Non-pigmented ciliary epithelial cell (primary cell): ENCODE data around the gene CTRB1.
"Not testable (repeated sequence)": the region's sequence is repeated elsewhere in the genome, so short reads cannot be mapped to it uniquely, and the experiment has no call there.

Experiments
- DNase-seq: peaks from one replicate; pipeline ENCODE4 v3.0.0-alpha.2; 2010; ENCODE audit warnings: low read depth

CTRB1 gene

GRCh38 chr16:75204410-75204758 is 14.4 kb upstream of the CTRB1 start:
- no peak for DNase-seq

GRCh38 chr16:75204905-75205304 is 13.9 kb upstream of the CTRB1 start:
- not testable (repeated sequence) for DNase-seq

GRCh38 chr16:75205438-75205837 is 13.3 kb upstream of the CTRB1 start:
- DNase-seq: not testable (repeated sequence)

- DNase-seq: not testable (repeated sequence)
Measured at GRCh38 chr16:75205961-75206748, 12.6 kb upstream of the CTRB1 start.

- DNase-seq: no peak
Measured at GRCh38 chr16:75206749-75207451, 11.9 kb upstream of the CTRB1 start, which contains the start of gene CTRB2. Gene CTRB2, minus strand, starts transcription at chr16:75207161. Its CDS starts 20 bp downstream, at chr16:75207141.

- no peak for DNase-seq
Measured at GRCh38 chr16:75207831-75208230, 11.0 kb upstream of the CTRB1 start.

- no peak for DNase-seq
Measured at GRCh38 chr16:75208242-75208825, 10.5 kb upstream of the CTRB1 start.

GRCh38 chr16:75208861-75209505 is 9.8 kb upstream of the CTRB1 start:
- DNase-seq: no peak

- not testable (repeated sequence) for DNase-seq
Measured at GRCh38 chr16:75209514-75209913, 9.3 kb upstream of the CTRB1 start.

- no peak for DNase-seq
Measured at GRCh38 chr16:75209944-75210343, 8.8 kb upstream of the CTRB1 start.

GRCh38 chr16:75211286-75211685 is 7.5 kb upstream of the CTRB1 start:
- DNase-seq: not testable (repeated sequence)

- no peak for DNase-seq
Measured at GRCh38 chr16:75216127-75216526, 2.7 kb upstream of the CTRB1 start.

- no peak for DNase-seq
Measured at GRCh38 chr16:75216576-75216975, 2.2 kb upstream of the CTRB1 start.

GRCh38 chr16:75217389-75217851 is 1.4 kb upstream of the CTRB1 start:
- DNase-seq: no peak

- DNase-seq: no peak
Measured at GRCh38 chr16:75219088-75219487, 300 bp downstream of the CTRB1 start.

GRCh38 chr16:75219838-75220237 is 1.1 kb downstream of the CTRB1 start:
- no peak for DNase-seq

- no peak for DNase-seq
Measured at GRCh38 chr16:75222271-75222783, 3.5 kb downstream of the CTRB1 start.

- not testable (repeated sequence) for DNase-seq
Measured at GRCh38 chr16:75223129-75223528, 4.3 kb downstream of the CTRB1 start.

GRCh38 chr16:75224306-75225082 is 5.7 kb downstream of the CTRB1 start:
- no peak for DNase-seq

- DNase-seq: no peak
Measured at GRCh38 chr16:75225092-75225491, 6.3 kb downstream of the CTRB1 start.
